Mesothelial cell of epicardium (in vitro differentiated cells): ENCODE measurements around the gene SBNO1. TPM values are rescaled to one million over a fixed set of nuclear protein-coding genes. Genes with fewer than 3 reads are reported as not detected.

ENCODE experiments used
- DNase-seq, 2 experiments: peaks; one replicate each; pipeline ENCODE4 v3.0.0; 2021; ENCODE audit warnings: low spot score in 2 of 2; ENCODE audit not compliant: unreplicated experiment in 2 of 2
- H3K27ac Mint-ChIP-seq: 2 replicates; pipeline ENCODE4 v1.8.0; 2021; ENCODE audit warnings: mixed read lengths
- H3K27me3 Mint-ChIP-seq: 2 replicates; pipeline ENCODE4 v1.8.0; 2021; ENCODE audit warnings: low read depth, mixed read lengths
- H3K36me3 Mint-ChIP-seq: 2 replicates; pipeline ENCODE4 v1.8.0; 2021; ENCODE audit warnings: mixed read lengths
- H3K4me1 Mint-ChIP-seq: 2 replicates; pipeline ENCODE4 v1.8.0; 2021; ENCODE audit warnings: mixed read lengths
- H3K4me3 Mint-ChIP-seq: 2 replicates; pipeline ENCODE4 v1.8.0; 2021; ENCODE audit warnings: mild to moderate bottlenecking, moderate library complexity, mixed read lengths
- H3K9me3 Mint-ChIP-seq: 2 replicates; pipeline ENCODE4 v1.8.0; 2021; ENCODE audit warnings: mixed read lengths
- total RNA-seq: library from RNA; stranded (reverse); gene quantifications from 3 replicates; pipeline ENCODE4 v1.2.1, GENCODE V29; 2021
- TF ChIP-seq, protein P1 (sequence below): fragments of 200-600 bp; sonication (generic); IDR thresholded peaks from one replicate; pipeline ENCODE4 v1.5.0; 2021; ENCODE audit warnings: antibody characterized with exemption; ENCODE audit not compliant: unreplicated experiment

SBNO1 gene
- total RNA-seq, 1 donor from 2014 or later, result 38.0 TPM

DNA sequence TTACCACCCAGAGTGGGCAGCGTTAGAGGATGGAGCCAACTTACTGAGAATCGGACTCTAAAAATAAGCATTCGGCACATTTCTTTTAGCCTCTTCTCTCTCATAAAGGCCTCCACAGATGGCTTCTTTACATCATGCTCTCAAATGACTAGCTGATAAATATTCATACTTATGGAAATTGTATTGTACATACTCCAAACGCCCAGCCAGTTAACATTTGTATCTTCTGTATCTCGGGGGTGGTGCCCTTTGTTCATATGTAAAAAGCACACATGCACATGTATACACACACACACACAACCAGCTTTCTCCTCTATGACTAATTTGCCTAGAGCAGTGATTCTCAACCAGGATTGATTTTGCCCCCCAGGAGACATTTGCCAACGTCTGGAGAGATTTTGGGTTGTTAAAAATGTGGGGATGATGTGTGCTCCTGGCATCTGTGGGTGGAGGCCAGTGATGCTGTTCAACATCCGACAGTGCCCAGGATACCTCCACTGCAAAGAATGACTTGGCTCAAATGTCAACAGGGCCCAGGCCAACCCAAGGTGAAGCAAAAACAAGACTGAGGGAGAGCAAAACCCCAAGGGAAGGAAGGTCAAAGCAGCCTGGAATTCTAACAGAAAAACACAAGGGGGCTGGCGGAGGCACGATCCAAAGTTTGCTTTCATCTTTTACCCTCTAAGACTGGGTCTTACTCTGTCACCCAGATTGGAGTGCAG, 77.8 kb downstream of the SBNO1 start:
- peaks cover 13% of the 10 kb centered on the region for H3K36me3 Mint-ChIP-seq
- H3K9me3 Mint-ChIP-seq, result no peaks in the 10 kb centered on the region
- H3K27ac Mint-ChIP-seq, result no peak overlapping the region
- no peaks in the 10 kb centered on the region for H3K27me3 Mint-ChIP-seq
- H3K4me3 Mint-ChIP-seq, result no peak overlapping the region
- DNase-seq, result no peak
- TF ChIP-seq, protein P1, sequence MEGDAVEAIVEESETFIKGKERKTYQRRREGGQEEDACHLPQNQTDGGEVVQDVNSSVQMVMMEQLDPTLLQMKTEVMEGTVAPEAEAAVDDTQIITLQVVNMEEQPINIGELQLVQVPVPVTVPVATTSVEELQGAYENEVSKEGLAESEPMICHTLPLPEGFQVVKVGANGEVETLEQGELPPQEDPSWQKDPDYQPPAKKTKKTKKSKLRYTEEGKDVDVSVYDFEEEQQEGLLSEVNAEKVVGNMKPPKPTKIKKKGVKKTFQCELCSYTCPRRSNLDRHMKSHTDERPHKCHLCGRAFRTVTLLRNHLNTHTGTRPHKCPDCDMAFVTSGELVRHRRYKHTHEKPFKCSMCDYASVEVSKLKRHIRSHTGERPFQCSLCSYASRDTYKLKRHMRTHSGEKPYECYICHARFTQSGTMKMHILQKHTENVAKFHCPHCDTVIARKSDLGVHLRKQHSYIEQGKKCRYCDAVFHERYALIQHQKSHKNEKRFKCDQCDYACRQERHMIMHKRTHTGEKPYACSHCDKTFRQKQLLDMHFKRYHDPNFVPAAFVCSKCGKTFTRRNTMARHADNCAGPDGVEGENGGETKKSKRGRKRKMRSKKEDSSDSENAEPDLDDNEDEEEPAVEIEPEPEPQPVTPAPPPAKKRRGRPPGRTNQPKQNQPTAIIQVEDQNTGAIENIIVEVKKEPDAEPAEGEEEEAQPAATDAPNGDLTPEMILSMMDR, result no peak
- H3K4me1 Mint-ChIP-seq, result no peaks in the 10 kb centered on the region

DNA sequence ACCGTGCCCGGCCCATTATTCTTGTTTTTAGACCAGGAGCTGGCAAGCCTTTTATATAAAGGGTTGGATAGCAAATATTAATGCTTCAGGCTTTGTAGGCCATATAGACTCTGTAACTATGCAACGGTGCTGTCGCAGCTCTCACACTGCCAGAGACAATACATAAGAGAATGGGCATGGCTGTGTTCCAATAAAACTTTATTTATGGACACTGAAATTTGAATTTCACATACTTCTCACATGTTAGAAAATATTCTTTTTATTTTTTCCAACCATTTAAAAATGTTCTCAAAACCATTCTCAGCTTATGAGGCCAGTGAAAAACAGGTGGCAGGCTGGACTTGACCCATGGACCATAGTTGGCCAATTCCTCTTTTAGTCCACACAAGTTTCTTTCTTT, 80.0 kb downstream of the SBNO1 start:
- Mint-ChIP-seq H3K27me3 (no peaks in the 10 kb centered on the region), H3K9me3 (no peaks in the 10 kb centered on the region), H3K4me1 (no peaks in the 10 kb centered on the region), H3K4me3 (no peak overlapping the region), H3K36me3 (peaks cover 11% of the 10 kb centered on the region), H3K27ac (no peak overlapping the region)
- DNase-seq, result no peak
- TF ChIP-seq, protein P1, result no peak

DNA sequence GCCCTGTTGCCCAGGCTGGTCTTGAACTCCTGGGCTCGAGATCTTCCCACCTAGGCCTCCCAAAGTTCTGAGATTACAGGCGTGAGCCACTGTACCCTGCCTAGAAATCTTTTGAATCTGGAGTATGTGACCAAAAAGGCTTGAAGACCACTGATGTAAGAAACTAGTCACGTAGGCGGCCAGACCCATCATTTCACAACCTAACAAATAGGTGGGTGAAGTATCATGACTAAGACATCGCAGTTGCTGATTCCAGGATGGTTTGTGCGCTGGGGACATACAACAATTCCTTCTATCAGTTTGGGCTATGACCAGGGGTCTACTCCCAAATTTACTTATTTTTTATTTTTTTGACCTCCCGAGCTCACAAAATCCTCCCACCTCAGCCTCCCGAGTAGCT, 81.2 kb downstream of the SBNO1 start:
- peaks cover under 1% of the 10 kb centered on the region for H3K36me3 Mint-ChIP-seq
- H3K27me3 Mint-ChIP-seq, result no peaks in the 10 kb centered on the region
- H3K27ac Mint-ChIP-seq, result no peak overlapping the region

DNA sequence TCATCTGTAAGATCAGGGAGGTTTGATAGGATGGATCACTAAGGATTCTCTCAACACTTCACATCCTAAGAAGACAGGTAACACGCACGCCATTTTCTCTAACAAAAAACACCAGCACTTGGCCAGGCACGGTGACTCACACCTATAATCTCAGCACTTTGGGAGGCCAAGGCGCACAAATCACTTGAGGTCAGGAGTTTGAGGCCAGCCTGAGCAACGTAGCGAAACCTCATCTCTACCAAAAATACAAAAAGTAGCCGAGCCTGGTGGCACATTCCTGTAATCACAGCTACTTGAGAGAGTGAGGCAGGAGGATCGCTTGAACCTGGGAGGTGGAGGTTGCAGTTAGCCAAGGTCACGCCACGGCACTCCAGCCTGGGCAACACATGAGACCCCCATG, 82.5 kb downstream of the SBNO1 start:
- TF ChIP-seq, protein P1, result no peak
- Mint-ChIP-seq H3K36me3 (no peaks in the 10 kb centered on the region), H3K27ac (no peak overlapping the region), H3K4me1 (no peaks in the 10 kb centered on the region), H3K27me3 (no peaks in the 10 kb centered on the region), H3K4me3 (no peak overlapping the region), H3K9me3 (no peaks in the 10 kb centered on the region)
- no peak for DNase-seq

More for the DNA sequence above, 81.2 kb downstream of the SBNO1 start:
- TF ChIP-seq, protein P1, result no peak
- no peak for DNase-seq
- no peaks in the 10 kb centered on the region for H3K9me3 Mint-ChIP-seq
- H3K4me3 Mint-ChIP-seq, result no peak overlapping the region
- H3K4me1 Mint-ChIP-seq, result no peaks in the 10 kb centered on the region

DNA sequence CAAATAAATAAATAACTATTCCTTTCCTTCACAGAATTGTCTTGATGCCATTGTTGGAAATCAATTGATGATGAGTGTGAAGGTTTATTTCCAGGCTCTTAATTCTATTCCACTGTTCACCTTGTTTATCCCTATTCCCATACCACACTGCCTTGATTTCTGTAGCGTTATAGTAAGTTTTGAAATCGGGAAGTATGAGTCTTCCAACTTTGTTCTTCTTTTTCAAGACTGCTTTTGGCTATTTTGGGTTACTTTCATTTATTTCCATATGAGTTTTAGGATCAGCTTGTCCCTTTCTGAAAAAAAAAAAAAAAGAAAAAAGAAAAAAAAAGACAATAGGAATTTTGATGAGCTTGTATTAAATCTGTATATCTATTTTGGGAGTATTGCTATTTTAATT, 83.7 kb downstream of the SBNO1 start:
- TF ChIP-seq, protein P1, result no peak
- no peaks in the 10 kb centered on the region for H3K9me3 Mint-ChIP-seq
- no peak overlapping the region for H3K27ac Mint-ChIP-seq
- no peak overlapping the region for H3K4me3 Mint-ChIP-seq
- DNase-seq, result no peak
- no peaks in the 10 kb centered on the region for H3K27me3 Mint-ChIP-seq
- H3K4me1 Mint-ChIP-seq, result no peaks in the 10 kb centered on the region
- H3K36me3 Mint-ChIP-seq, result no peaks in the 10 kb centered on the region
